LNCaP clone FGC (cell line): ENCODE data around the gene JUNB.

Experiments
- DNase-seq: peaks from one replicate; pipeline ENCODE4 v3.0.0-alpha.2; 2011; ENCODE audit warnings: low read depth
- H3K4me3 ChIP-seq: 2 replicates; pipeline ENCODE4 v1.5.1; 2011; ENCODE audit warnings: mild to moderate bottlenecking, low read depth, low read length, control low read depth
- TF ChIP-seq, protein P1 (sequence below): IDR thresholded peaks from 2 replicates; pipeline ENCODE4 v1.5.1; 2012; ENCODE audit warnings: mild to moderate bottlenecking; ENCODE audit not compliant: control insufficient read depth, insufficient read depth; ENCODE audit errors: extremely low read depth

JUNB gene

DNA sequence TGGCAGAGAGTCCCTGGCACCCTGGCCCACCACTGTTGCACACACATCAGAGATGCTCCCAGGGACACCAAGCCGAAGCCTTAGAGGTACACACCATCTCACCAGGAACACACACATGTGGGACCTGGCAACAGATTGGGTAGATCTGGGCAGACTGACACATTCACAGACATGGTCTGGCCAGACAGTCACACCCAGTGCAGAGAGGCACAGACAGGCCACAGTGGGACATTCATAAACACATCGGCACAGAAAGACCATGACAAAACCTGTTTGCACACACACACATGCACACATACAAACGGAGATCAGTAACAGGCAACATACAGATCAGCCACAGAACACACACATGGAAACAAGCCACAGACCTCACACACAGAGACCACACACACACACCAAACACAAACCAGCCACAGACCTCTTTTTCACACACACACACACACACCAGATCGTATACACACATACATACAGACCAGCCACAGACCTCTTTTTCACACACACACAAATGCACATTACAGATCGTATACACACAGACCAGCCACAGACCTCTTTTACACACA lies 6.3 kb upstream of the JUNB start:
- DNase-seq, result no peak
- no peak overlapping the region for H3K4me3 ChIP-seq
- TF ChIP-seq, protein P1, sequence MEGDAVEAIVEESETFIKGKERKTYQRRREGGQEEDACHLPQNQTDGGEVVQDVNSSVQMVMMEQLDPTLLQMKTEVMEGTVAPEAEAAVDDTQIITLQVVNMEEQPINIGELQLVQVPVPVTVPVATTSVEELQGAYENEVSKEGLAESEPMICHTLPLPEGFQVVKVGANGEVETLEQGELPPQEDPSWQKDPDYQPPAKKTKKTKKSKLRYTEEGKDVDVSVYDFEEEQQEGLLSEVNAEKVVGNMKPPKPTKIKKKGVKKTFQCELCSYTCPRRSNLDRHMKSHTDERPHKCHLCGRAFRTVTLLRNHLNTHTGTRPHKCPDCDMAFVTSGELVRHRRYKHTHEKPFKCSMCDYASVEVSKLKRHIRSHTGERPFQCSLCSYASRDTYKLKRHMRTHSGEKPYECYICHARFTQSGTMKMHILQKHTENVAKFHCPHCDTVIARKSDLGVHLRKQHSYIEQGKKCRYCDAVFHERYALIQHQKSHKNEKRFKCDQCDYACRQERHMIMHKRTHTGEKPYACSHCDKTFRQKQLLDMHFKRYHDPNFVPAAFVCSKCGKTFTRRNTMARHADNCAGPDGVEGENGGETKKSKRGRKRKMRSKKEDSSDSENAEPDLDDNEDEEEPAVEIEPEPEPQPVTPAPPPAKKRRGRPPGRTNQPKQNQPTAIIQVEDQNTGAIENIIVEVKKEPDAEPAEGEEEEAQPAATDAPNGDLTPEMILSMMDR, result no peak

GRCh38 chr19:12785431-12786031 lies 5.8 kb upstream of the JUNB start:
- no peak for DNase-seq
- no peak overlapping the region for H3K4me3 ChIP-seq
- TF ChIP-seq, protein P1, result no peak

DNA sequence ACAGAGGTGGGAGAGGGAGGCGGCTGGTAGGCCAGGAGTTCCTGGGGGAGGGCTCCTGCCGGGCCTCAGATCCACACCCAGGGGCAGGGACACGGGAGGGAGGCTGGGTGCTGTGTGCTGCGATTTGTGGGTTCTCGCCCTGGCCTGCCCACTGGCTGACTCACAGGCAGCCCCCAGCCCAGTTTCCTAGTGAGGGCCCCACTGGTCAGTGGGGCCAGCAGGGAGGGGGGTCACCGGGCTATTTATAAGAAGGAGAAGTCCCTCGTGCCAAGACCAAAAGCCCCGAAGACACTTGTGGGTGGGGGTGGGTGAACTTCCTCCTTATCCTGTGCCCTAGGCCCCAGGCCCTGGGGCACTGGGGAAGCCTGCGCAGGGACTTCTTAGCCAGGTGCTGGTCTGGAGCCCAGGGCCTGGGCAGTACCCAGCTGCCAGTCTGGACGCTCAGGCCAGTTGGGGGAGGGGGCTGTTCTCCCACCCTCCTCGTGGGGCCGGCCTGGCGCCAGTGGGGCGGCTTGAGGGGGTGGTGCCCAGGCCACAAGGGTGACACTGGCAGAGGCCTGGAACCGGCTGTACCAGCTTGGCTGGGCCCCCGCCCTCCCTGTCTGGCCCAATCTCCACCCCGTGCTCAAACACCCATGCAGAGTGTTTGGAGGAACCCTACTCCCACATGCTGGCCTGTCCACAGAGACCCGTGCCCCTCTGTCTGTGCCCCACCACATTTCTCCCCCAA lies 5.0 kb upstream of the JUNB start:
- DNase-seq, result peak; percentile 82
- TF ChIP-seq, protein P1, result no peak
- no peak overlapping the region for H3K4me3 ChIP-seq

DNA sequence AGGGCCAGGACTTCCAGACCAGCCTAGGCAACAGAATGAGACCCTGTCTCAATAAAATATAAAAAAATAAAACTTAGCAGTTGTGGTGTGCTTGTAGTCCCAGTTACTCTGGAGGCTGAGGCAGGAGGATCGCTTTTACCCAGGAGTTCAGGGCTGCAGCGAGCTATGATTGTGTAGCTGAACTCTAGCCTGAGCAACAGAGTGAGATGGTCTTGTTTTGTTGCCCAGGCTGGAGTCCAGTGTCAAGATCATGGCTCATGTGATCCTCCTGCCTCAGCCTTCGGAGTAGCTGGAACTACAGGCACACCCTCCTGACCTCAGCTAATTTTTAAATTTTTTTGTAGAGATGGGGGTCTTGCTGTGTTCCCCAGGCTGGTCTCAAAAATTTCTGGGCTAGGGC lies 4.3 kb upstream of the JUNB start:
- TF ChIP-seq, protein P1, result no peak
- H3K4me3 ChIP-seq, result no peak overlapping the region
- DNase-seq, result no peak

GRCh38 chr19:12787458-12787857 lies 3.8 kb upstream of the JUNB start:
- no peak for DNase-seq
- TF ChIP-seq, protein P1, result no peak
- no peak overlapping the region for H3K4me3 ChIP-seq

GRCh38 chr19:12788042-12788681 lies 3.1 kb upstream of the JUNB start:
- no peak overlapping the region for H3K4me3 ChIP-seq
- TF ChIP-seq, protein P1, result no peak
- no peak for DNase-seq
